AG08396 (cell line): ENCODE data around the gene RIT1.

Source experiments
- DNase-seq: peaks from one replicate; pipeline ENCODE4 v3.0.0; 2012; ENCODE audit warnings: low spot score, mixed read lengths

RIT1 gene

GRCh38 chr1:155892796-155893195, 18.4 kb downstream of the RIT1 start:
- DNase-seq = peak; percentile 46

DNA sequence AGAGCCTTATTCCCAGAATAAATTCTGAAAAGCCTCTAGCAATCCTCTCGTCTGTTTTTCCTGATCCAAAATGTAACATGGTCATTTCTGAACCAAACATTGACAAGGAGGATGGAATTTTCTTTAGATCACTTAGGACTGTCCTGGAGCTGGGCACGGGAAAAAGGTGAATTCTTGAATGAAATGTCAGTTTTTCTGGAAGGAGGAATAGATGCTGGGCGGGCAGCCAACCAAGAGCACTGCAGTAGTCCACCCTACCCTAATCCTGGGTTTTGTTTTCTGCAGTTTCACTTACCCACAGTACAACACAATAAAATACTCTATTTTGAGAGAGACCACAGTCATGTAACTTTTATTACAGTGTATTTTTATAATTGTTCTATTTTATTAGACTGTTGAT, 20.9 kb downstream of the RIT1 start:
- DNase-seq = no peak

- DNase-seq = no peak
These were observed 21.6 kb downstream of the RIT1 start for GRCh38 chr1:155889566-155889965.

GRCh38 chr1:155888481-155888880, 22.7 kb downstream of the RIT1 start:
- no peak for DNase-seq

DNA sequence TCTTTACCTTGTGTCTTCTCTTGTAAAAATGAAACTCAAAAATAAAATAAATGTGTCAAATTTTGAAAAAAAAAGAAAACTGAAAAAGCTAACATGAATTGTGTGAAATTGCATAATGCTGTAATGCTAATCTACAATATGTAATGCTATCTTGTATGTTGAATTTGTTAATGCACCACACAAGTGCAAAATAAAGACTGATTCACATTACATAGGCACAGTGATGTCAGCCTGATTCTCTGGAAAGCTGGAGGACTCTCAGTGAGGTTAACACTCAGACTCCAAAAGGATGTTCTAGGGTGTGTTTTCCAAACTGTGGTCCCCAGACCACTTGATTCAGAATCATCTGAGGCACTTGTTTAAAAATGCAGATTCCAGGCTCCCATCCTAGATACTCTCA, 26.2 kb downstream of the RIT1 start:
- DNase-seq = no peak

GRCh38 chr1:155884031-155884960, 26.9 kb downstream of the RIT1 start:
- no peak for DNase-seq

DNA sequence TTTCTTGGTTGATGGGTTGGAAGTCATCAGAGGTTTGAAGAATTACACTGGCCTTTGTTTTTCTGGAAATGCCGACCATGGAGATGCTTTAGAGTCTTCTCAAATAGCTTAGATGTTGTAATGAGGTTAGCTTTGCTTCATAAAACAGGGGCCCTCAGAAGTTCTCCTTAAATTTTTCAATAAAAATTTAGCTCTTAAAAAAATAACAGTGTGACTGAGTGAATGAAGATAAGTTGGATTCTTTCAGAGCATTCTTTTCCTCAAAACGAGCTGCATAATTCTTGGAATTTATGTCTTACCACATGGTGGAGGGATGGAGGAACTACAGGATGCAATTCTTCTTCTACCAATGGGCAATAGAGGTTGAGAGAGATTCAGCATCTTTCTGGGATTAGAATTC, 28.4 kb downstream of the RIT1 start:
- no peak for DNase-seq

- DNase-seq = no peak
These were observed 28.9 kb downstream of the RIT1 start for GRCh38 chr1:155882235-155882634.

GRCh38 chr1:155880950-155881349, 30.2 kb downstream of the RIT1 start:
- no peak for DNase-seq

GRCh38 chr1:155880251-155880650, 30.9 kb downstream of the RIT1 start:
- DNase-seq = no peak

DNA sequence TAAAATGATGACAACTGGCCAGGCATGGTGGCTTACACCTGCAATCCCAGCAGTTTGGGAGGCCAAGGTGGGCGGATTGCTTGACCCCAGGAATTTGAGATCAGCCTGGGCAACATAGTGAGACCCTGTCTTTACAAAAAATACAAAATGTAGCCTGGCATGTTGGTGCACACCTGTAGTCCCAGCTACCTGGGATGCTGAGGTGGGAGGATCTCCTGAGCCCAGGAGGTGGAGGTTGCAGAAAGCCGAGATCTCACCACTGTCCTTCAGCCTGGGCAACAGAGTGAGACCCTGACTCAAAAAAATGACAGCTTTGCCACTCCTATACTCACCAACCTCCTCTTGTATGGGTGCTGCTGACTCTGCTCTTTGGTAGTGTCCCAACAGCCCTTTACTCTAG, 33.2 kb downstream of the RIT1 start:
- DNase-seq = no peak

DNA sequence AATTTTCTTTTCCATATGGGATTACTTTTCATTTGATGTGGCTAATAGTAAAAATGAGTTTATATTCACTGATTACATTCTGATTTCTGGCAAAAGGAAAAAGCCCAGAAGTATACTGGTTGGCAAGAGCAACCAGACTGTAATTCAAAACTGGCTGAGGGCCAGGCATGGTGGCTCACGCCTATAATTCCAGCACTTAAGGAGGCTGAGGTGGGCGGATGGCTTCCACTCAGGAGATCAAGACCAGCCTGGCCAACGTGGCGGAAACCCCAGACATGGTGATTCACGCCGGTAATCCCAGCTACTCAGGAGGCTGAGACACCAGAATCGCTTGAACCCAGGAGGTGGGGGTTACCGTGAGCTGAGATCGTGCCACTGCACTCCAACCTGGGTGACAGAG, 37.3 kb downstream of the RIT1 start:
- no peak for DNase-seq

GRCh38 chr1:155872527-155872926, 38.6 kb downstream of the RIT1 start:
- DNase-seq = no peak

DNA sequence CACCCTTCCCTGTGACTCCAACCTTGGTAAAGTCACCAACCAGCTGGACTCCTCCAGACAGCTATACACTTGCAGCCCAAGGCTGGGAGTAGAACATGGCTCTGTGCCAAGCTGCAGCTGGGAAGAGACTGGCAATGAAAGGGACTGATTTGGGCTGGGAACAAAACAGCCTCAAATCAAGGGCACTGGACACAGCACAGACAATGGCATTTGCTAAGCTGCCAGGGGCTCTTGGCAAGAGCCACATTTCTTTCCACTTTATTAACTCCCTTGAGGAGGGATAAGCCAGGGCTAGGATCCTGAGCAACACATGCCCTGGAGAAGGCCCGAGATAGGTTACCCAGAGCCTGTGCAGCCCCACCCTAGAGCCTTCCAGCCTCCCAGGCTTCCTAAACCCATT, 39.8 kb downstream of the RIT1 start:
- DNase-seq = no peak

- no peak for DNase-seq
These were observed 43.4 kb downstream of the RIT1 start for GRCh38 chr1:155867766-155868165.

GRCh38 chr1:155864393-155864792, 46.8 kb downstream of the RIT1 start:
- peak; percentile 15 for DNase-seq

DNA sequence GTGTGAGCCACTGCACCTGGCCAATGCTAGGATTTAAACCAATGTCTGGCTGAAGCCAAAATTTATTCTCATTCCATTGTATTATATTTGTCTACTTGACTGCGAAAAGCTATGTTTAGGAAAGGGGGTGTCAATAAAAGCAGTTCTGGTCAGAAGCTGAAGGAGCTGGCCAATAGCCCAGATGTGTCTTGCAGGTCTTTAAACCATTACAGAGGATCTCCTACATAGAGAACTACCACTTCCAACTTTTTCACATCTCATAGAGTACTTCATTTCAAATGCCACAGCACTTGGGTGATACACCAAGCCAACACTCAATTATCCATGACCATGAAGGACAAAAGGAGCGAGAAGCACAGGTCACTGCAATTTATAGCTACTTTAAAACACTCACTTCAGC, 49.3 kb downstream of the RIT1 start:
- no peak for DNase-seq

- no peak for DNase-seq
These were observed 50.1 kb downstream of the RIT1 start for GRCh38 chr1:155860970-155861510.

DNA sequence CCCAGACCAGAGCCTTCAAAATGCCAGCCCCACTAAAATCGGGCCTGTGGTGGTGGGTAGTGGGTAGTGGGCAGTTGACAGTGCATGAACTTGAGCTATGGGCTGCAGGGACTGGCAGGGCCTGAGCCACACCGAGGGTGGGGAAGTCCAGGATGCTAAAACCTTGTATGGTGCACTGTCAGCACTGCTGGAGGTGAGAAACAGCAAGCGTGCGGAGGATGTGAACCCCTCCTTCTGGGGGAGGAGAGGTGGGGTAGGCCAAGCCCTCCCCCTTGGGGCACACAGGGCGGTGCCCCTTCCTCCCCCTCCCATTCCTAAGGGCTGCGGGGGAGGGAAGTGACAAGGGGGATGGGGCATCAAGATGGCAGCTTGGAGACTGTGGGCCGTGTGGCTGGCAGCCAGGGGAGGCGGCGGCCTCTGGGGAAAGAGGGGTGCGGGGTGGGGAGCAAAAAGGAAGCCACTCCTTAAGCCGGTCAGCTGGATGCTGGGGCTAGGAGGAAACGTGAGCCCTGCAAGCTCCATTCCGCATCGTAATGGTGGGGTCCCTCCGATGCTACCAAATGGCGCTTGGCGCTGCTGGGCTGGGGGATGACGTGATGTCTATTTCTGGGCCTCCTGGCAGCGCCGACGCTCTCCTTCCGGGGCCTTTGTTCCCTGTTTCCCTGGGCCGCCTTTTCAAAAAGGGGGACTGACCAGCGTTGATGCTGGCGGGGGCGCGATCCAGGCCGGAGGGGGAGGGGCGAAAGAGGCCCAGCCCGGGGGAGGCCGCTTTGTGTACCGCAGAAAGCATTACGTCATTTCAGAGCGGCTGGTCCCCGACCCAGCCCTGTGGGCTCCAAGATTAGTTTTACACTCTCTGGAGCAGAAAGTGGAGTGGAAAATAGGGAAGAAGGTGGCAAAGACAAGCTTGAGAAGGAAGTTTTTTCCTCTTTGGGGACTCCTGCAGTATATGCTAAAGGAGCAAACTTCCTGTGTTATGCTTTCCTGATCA, 51.0 kb downstream of the RIT1 start:
- peak; percentile 78 for DNase-seq

GRCh38 chr1:155859234-155859829, 51.8 kb downstream of the RIT1 start, which contains the start of gene SYT11:
TSS of gene SYT11 (plus strand) at chr1:155859567. CDS start at chr1:155859762, 195 bp downstream.
- DNase-seq = peak; percentile 94

DNA sequence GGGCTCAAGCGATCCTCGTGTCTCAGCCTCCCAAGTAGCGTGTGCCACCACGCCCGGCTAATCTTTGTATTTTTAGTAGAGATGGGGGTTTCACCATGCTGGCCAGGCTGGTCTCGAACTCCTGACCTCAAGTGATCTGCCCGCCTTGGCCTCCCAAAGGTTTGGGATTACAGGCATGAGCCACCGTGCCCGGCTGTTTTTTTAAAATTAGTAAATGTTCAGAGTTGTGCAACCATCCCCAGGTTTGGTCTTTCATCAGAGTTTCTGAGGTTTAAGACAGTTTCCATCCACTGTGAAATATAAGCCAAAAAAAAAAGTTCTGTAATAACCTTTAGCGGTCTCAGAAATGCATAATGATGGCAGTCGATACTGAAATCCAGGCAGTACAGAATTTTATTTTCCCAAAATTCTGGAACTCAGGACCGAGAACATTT, 52.3 kb downstream of the RIT1 start:
- peak; percentile 11 for DNase-seq
